HG03520 (cell line): Measurements from ENCODE around the gene TAAR8.
"Not testable (repeated sequence)": the region's sequence is repeated elsewhere in the genome, so short reads cannot be mapped to it uniquely, and the experiment has no call there.

Experiments
- ATAC-seq: cut with Tn5 transposase; IDR thresholded peaks from one replicate; pipeline ENCODE4 v1.9.1; 2021; ENCODE audit warnings: mild to moderate bottlenecking, moderate library complexity; ENCODE audit not compliant: unreplicated experiment

TAAR8 gene

DNA sequence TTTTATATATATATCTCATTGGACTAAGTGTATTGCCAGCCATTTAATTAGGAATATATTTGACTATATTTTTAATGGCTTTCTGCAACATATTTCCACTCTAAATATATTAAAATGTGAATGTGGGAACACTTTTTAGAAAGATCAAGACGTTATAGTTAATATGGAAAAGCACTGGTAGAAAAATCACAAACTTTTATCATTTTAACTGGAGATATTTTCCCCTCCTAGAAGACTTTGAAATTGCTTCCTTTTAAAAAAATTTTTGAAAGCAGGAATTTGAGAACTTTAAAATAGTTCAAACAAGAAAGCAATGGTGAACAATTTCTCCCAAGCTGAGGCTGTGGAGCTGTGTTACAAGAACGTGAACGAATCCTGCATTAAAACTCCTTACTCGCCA is 14.5 kb upstream of the TAAR8 start, which contains the start of gene TAAR9:
Gene TAAR9 (plus strand): TSS at position 301 of the 400 bp plus-strand sequence. CDS start 13 bp downstream, at position 314.
- no peak for ATAC-seq

DNA sequence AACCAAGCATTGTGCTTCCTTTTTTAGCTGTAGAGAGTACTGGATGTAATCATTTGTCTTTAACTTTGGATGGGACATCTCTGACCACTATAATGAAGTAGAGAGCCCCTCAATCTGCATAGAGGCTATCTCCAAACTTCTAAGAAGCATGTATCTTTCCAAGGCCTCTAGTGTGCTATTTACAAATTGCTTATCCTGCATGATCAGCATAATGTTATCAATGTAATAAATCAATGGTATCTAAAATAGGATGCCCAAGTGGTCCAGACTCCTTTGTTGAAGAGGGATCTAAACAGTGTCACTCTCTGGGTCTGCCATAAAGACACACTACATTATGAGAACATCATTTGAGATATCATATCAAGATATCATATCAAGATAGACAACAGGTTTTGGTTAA is 7.6 kb upstream of the TAAR8 start:
- ATAC-seq = no peak

DNA sequence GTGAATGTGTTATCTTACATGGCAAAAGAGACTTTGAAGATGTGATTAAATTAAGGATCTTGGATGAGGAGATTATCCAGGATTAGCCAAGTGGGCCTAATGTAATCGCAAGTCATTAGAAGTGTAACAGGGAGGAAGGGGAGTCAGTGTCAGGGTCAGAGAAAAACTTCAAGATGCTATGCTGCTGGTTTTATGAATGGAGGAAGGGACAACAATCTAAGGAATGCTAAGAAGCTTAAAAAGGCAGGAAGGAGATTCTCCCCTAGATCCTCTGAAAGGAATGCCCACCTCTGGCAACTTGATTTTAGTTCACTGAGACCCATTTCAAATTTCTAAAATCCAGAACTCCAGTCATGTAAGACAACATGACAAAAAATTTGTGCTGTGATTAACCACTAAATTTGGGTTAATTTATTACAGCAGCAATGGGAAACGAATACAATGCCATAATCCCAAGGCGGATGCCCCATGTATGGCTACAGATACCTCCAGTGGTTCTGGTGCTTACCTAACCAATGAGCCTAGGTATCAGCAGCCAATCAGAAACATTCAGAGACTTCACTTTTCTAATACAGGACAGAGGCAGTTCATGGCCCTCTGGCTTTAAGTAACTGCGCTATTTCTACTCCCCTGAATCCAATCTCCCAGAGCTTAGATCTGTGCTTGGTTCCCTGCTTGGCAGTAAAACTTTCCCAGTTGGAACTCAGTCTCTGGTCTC is 3.6 kb upstream of the TAAR8 start:
- no peak for ATAC-seq

DNA sequence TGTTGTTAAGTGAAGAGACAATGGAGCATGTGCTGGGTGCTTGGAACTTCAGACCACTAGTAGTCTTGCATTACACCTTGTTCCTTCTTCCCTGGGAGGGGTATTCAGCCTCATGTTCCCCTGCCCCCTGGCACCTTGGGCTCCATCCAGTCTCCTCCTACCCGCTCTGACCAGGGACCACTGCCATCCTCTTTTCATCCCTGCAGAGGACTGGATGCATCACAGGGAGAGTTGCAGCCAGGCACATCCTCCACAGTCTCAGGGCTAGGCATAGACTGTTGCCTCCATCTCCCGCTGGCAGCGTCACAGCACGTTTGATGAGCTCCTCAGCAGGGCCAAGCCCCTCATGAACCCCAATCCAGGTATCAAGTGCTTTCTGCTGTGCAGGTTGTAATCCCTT is 1.3 kb upstream of the TAAR8 start:
- ATAC-seq = no peak

DNA sequence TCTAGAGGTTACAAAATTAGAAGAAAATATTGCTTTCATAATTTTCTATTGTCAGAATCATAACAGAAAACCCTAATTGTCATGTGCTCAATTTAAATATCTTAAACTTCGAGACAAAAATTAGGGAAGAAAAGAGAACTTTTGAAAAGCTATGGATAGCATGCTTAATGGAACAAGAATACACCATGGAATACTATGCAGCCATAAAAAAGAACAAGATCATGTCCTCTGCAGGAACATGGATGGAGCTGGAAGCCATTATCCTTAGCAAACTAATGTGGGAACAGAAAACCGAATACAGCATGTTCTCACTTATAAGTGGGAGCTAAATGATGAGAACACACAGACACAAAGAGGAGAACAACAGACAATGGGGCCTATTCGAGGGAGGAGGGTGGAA is 7.6 kb downstream of the TAAR8 start:
- not testable (repeated sequence) for ATAC-seq

DNA sequence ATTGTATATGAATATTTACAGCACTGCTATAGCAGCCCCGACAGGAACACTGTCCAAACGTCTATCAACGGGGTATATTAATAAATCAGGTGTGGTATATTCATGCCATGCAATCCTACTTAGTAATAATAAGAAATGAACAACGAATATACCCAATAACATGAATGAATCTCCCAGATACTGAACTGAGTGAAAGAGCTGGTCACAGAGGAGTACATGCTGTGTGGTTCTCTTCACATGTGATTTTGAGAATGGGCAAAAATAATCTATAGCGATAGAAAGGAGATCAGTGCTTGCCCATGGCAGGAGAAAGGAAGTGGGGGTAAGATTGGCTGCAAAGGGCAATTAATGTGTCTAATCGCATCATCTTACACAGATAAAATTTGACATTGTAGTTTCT is 13.9 kb downstream of the TAAR8 start:
- no peak for ATAC-seq

DNA sequence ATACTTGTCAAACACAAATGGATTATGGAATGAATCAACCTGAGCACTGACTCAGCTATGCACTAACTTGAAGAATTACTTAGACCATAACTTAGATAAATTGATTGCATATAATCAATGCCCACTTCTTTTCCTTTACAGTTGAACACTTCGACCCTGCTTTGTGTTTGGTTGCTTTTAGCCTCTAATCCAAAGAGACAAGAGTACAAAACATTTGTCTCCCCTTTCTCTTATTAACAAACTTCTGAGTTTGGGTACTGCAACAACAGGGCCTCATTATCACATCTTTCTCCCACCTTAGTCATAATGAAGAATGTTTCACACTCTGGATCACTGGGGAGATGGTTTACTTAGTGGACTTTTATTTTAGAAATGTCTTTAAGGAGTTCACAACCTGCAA is 15.1 kb downstream of the TAAR8 start:
- ATAC-seq = no peak

DNA sequence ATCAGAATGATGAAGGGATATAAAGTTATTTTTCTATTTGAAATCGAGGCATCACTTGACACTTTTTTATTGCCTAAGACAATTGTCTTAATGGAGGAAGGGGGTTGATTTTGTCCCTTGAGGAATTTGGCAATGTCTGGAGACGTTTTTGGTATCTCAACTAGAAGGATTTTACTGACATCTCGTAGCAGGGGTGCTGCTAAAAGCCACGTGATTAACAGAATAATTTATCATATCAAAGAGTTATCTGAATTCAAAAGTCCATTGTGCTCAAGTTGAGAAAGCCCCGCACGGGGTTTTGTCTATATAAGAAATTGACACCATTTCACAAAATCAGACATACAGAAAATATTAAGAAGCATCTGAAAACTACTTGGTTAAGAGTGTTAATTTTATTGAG is 16.1 kb downstream of the TAAR8 start:
- ATAC-seq = no peak

DNA sequence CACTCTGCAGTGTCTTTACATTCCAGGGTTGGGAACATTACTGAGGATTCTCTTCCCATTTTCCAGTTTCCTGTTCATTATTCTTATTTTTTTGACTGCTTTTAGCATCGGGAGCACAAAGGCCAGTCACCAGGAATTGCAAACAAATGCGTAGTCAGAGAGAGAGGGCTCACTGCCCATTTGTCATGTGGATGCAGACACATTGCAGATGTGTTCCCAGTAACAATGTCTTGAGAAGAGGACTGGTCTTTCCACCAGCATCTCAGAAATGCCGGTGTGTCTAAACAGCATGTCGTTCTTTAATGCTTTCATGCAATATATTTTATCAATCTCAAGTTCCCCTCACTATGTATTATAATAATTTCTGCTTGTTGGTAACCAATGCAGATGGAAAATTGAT is 16.7 kb downstream of the TAAR8 start:
- ATAC-seq = no peak

DNA sequence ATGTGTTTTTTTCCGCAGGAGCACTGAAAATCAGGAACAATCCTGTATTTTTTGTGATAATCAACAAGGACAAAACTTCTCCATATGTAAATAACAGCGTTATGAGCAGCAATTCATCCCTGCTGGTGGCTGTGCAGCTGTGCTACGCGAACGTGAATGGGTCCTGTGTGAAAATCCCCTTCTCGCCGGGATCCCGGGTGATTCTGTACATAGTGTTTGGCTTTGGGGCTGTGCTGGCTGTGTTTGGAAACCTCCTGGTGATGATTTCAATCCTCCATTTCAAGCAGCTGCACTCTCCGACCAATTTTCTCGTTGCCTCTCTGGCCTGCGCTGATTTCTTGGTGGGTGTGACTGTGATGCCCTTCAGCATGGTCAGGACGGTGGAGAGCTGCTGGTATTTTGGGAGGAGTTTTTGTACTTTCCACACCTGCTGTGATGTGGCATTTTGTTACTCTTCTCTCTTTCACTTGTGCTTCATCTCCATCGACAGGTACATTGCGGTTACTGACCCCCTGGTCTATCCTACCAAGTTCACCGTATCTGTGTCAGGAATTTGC is 17.8 kb downstream of the TAAR8 start, which contains the start of gene TAAR6:
Gene TAAR6 (plus strand): TSS at position 102 of the 557 bp plus-strand sequence. CDS start 0 bp downstream, at position 102.
- no peak for ATAC-seq

DNA sequence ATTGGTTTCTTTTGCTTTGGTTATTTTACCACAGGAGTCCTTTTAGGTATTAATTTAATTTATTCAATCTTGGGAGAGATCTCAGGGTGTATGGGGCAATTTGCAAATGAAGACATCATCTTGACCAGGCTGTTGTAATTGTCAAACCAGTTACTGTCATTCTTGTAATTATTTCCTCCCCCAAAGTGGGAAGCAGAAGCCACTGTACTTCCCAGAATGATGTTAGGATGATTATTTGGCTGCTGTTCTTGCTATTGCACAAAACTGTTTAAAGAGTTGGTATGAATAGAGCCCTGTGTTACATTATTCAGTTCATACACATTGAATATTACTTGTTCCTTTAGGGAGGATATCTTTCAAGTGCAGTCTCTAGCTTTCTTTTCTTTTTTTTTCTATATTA is 19.3 kb downstream of the TAAR8 start:
- no peak for ATAC-seq

DNA sequence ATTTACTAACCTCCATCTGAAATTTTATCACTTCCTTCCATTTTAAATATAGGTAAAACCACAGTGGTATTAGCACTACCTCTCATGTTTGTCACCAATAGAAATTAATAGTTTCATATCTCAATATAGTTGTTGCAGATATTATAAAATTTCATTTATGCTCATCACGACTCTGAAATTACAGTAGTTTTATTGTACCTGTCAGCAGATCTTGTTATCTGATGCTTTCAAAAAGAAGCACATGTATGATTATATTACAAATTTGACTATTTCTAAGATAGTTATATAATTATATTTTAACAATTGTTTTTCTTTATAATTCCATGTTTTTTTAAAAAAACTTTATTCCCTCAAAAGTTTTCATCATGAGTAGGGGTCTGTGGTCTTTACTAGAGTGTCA is 32.2 kb downstream of the TAAR8 start:
- no peak for ATAC-seq

DNA sequence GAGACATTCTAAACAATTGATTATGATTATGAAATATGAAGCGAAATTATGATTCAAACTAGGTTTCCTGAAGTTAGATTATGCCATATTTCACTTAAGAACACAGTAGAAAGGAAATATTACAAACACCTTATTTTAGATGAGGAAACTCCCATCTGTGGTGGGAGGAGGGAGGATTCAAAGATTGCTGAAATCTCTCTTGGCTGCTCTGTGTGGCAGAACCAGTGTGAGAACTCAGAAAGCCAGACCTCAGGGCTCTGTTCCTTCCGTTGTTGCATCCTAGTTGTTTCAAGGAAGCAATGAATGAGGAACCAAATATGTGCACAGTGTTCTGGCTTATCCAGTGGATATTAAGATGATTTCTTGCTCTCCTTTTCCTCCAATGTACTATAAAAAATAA is 35.0 kb downstream of the TAAR8 start:
- ATAC-seq = no peak

DNA sequence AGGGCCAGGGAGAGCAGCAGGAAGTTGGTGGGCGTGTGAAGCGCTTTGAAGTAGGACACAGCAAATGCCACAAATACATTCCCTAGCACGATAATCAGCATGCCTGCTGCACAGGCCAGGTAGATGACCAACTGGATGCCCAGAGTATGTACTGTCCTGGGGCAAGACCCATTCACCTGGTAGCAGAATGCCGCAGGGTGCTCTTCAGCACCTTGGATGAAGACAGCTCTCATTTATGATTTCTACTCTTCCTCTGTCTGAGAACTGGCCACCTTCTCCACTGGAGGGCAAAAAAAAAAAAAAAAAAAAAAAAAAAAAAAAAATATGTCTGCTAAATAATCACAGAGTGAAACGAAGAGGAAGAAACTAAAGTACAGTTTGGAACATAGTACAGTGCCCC is 37.0 kb downstream of the TAAR8 start, which contains the start of gene TAAR5:
Gene TAAR5 (minus strand): TSS at position 288 of the 400 bp plus-strand sequence. CDS start 55 bp downstream, at position 233.
- ATAC-seq = no peak

DNA sequence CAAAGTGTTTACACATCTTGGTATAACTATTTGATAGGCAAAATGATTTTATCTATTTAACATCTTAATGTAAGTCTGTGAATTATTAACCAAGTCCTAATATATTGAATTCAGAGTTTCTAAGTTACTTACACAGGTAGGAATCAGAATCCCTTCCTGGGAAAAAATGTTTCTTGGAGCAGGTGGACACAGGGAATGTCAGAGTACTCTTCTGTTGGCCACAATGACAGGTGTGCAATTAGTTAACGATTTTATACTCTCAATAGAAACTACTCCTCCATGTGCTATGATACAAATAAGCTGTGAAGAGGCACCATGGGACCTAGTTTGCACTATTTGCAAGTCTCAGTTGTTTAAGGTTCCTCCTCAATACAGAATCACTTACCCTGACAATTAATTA is 37.9 kb downstream of the TAAR8 start:
- ATAC-seq = no peak

DNA sequence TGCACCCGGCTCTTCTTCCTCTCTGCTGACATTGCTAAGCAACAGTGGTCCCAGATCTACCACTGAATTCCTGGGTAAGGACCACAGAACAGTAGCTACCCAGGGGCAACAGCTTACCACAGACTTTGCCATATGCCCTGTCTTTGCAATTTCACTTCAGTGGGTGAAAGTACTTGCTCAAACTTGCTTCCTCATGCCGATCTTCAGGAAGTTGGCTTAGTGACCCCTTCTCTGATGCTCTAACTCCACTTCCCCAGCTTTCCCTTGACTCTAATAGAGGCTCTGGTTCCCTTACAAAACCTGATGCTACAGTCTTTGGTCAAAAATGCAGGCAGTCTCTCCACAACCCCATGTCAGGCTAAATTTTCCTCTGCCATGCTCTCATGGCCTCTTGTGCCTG is 40.4 kb downstream of the TAAR8 start:
- no peak for ATAC-seq

DNA sequence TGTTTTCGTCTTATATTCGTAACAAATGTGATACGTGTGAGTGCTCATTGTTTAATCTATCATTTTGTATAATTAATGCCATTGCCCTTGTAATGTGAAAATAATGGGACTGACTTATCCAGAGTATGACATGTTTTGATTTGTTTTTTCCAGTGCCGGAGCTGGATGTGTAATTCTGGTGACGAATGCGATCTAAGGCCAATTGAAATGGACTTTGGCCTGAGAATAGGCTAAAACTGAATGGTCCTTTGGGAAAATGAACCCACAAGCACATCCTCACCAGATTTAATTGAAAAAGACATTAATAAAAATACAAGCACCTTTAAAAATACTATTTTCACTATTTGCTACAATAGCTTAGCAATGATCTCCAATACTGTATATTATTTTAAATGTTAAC is 43.7 kb downstream of the TAAR8 start:
- no peak for ATAC-seq

DNA sequence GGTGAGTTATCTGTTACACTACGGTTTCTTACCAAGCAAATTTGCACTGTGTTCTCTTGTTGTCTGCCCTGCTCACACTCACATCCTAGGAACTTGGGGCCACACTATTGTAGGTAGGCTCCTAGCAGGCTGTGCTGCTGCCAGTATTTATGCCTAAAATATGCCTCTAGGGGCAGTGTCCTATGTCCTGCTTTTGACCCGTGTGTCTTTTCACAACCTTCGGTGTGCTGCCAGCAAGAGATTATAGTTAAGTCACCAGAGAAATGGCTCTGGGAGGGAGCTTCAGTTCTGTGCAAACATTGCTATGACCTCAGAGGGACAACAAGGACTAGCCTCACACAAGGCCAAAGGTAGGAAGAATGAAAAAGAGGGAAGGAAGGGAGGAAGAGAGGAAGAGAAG is 46.0 kb downstream of the TAAR8 start:
- peak; percentile 60 for ATAC-seq

DNA sequence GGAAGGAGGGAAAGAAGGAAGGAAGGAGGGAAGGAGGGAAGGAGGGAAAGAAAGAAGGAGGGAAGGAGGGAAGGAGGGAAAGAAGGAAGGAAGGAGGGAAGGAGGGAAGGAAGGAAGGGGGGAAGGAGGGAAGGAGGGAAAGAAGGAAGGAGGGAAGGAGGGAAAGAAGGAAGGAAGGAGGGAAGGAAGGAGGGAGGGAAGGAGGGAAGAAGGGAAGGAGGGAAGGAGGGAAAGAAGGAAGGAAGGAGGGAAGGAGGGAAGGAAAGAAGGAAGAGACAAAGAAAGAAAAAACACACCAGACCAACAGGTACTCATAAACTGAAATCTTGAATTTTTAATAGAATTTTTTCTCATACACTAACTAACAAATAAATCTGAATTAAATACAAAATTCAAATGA is 48.4 kb downstream of the TAAR8 start:
- ATAC-seq = not testable (repeated sequence)
